Lower leg skin (tissue), 3 donors: Measurements from ENCODE around the gene NOBOX.

ENCODE experiments used
- POLR2A ChIP-seq, 2 donors: fragments of 450-650 bp; IDR thresholded peaks; one replicate each; pipeline ENCODE4 v1.6.1; 2016 to 2017; ENCODE audit warnings: antibody characterized with exemption in 2 of 2, mild to moderate bottlenecking in 1 of 2, moderate library complexity in 1 of 2
- TF ChIP-seq, protein P1 (sequence below), 3 donors: fragments of 450-650 bp; IDR thresholded peaks; one replicate each; pipeline ENCODE4 v1.5.1; 2016; ENCODE audit warnings: antibody characterized with exemption in 3 of 3, mild to moderate bottlenecking in 3 of 3, moderate library complexity in 2 of 3

DNA sequence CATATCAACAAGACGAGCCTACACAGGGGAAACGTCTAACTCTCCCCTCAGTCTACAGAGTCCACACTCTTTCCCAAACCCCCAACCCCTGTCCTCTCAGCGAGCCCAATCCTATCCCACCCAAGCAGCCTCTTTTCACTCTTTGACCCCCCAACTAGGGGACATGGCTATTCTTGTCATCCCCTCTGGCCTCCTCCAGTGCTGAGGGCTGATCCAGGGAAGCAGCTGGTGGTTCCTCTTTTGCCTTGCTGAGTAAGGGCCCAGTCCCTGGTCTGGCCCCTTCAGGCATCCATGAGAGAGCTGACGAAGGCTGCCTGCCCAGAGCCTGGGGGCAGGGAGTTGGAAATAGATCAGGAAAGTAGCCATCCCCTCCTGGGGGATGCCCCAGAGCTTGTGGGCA is 6.4 kb downstream of the NOBOX start:
- TF ChIP-seq, protein P1, sequence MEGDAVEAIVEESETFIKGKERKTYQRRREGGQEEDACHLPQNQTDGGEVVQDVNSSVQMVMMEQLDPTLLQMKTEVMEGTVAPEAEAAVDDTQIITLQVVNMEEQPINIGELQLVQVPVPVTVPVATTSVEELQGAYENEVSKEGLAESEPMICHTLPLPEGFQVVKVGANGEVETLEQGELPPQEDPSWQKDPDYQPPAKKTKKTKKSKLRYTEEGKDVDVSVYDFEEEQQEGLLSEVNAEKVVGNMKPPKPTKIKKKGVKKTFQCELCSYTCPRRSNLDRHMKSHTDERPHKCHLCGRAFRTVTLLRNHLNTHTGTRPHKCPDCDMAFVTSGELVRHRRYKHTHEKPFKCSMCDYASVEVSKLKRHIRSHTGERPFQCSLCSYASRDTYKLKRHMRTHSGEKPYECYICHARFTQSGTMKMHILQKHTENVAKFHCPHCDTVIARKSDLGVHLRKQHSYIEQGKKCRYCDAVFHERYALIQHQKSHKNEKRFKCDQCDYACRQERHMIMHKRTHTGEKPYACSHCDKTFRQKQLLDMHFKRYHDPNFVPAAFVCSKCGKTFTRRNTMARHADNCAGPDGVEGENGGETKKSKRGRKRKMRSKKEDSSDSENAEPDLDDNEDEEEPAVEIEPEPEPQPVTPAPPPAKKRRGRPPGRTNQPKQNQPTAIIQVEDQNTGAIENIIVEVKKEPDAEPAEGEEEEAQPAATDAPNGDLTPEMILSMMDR (IDR thresholded peaks at IDR 0.05) = no peak
- no peak for TF ChIP-seq POLR2A (IDR thresholded peaks at IDR 0.05)
